Panc1 (cell line): ENCODE data around the gene EFEMP1.

ENCODE experiments used
- SIN3A ChIP-seq: IDR thresholded peaks from 2 replicates; pipeline ENCODE4 v1.6.1; 2012; ENCODE audit warnings: low read depth, mild to moderate bottlenecking, low read length, moderate library complexity, borderline replicate concordance; ENCODE audit not compliant: insufficient read depth
- TF ChIP-seq, protein P1 (sequence below): fragments of 450-650 bp; IDR thresholded peaks from 2 replicates; pipeline ENCODE4 v1.5.1; 2017; ENCODE audit warnings: mild to moderate bottlenecking

DNA sequence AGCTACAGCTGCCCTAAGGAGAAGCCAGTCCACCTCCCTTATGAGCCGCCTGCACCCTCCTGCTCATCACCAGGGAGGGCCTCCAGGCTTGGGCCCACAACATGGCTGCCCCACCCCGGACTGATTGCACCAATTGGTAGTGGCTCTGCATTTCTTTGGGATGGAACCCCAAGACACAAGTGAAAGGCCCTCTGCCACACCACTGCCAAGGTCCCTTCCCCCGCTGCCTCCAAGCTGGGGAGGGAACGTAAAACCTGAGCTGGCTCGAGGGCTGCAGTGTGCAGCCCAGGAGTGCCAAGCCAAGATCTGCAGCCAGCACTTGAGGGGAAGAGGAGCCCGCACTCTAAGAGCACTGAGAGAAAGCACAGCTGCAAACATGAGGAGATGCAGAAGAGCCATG, 97.3 kb downstream of the EFEMP1 start:
- TF ChIP-seq, protein P1, sequence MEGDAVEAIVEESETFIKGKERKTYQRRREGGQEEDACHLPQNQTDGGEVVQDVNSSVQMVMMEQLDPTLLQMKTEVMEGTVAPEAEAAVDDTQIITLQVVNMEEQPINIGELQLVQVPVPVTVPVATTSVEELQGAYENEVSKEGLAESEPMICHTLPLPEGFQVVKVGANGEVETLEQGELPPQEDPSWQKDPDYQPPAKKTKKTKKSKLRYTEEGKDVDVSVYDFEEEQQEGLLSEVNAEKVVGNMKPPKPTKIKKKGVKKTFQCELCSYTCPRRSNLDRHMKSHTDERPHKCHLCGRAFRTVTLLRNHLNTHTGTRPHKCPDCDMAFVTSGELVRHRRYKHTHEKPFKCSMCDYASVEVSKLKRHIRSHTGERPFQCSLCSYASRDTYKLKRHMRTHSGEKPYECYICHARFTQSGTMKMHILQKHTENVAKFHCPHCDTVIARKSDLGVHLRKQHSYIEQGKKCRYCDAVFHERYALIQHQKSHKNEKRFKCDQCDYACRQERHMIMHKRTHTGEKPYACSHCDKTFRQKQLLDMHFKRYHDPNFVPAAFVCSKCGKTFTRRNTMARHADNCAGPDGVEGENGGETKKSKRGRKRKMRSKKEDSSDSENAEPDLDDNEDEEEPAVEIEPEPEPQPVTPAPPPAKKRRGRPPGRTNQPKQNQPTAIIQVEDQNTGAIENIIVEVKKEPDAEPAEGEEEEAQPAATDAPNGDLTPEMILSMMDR: no peak
- TF ChIP-seq SIN3A: no peak
